BJ (cell line): Measurements from ENCODE around the gene LMCD1. TPM values are rescaled to one million over a fixed set of nuclear protein-coding genes. Genes with fewer than 3 reads are reported as not detected.

Source experiments
- CTCF ChIA-PET: fragments of 350-600 bp; formaldehyde crosslinking; extraction: SDS; loops from one replicate; lab custom pipeline; 2021; ENCODE audit warnings: antibody characterized with exemption, inconsistent platforms; lab: Yijun Ruan, JAX
- POLR2A ChIA-PET: fragments of 300-600 bp; sonication (Branson Sonifier 250); formaldehyde crosslinking; extraction: SDS; loops from one replicate; lab custom pipeline; 2021; ENCODE audit warnings: antibody characterized with exemption; lab: Charles Lee
- DNase-seq: peaks from one replicate; pipeline ENCODE4 v3.0.0-alpha.2; 2011; ENCODE audit warnings: low read depth
- H3K27me3 ChIP-seq: 2 replicates; pipeline ENCODE4 v1.6.0; 2011; ENCODE audit warnings: low read length; ENCODE audit not compliant: control insufficient read depth, insufficient read depth
- H3K36me3 ChIP-seq: 2 replicates; pipeline ENCODE4 v1.5.1; 2011; ENCODE audit warnings: low read length; ENCODE audit not compliant: control insufficient read depth, insufficient read depth
- H3K4me3 ChIP-seq: 2 replicates; pipeline ENCODE4 v1.5.1; 2011; ENCODE audit warnings: low read depth, mild to moderate bottlenecking, control low read depth, low read length
- CTCF ChIP-seq: IDR thresholded peaks from 2 replicates; pipeline ENCODE4 v1.5.1; 2011; ENCODE audit warnings: low read depth, mild to moderate bottlenecking, control low read depth, inconsistent platforms, low read length, moderate library complexity; ENCODE audit not compliant: insufficient read depth
- polyA plus RNA-seq: library from polyadenylated mRNA; depleted of rRNA; stranded (reverse); fragments of >200 nt; gene quantifications from 2 replicates; pipeline ENCODE4 v1.2.3, GENCODE V29; 2011

The LMCD1 gene
- polyA plus RNA-seq, 1 experiment = 168 TPM

GRCh38 chr3:8485943-8486342 lies 15.7 kb upstream of the LMCD1 start:
- no peaks in the 10 kb centered on the region for H3K36me3 ChIP-seq
- DNase-seq = no peak
- no peak overlapping the region for H3K4me3 ChIP-seq
- CTCF ChIA-PET = interaction anchor here (1.6 to 1.7 kb wide), 2 partner anchors 15 to 29 kb away, joined by 4 to 6 read pairs; partner anchors contain the start of gene LMCD1
- no peaks in the 10 kb centered on the region for H3K27me3 ChIP-seq
- no peak for TF ChIP-seq CTCF
- POLR2A ChIA-PET = no interaction called here

- H3K36me3 ChIP-seq = no peaks in the 10 kb centered on the region
- ChIA-PET POLR2A (no interaction called here), CTCF (interaction anchor here (0.6 to 1.7 kb wide), 3 partner anchors 15 to 402 kb away, joined by 3 to 6 read pairs (median 4); partner anchors contain the start of gene LMCD1)
- no peak overlapping the region for H3K4me3 ChIP-seq
- no peaks in the 10 kb centered on the region for H3K27me3 ChIP-seq
- TF ChIP-seq CTCF = no peak
- DNase-seq = no peak
Measured at GRCh38 chr3:8486434-8486833, 15.2 kb upstream of the LMCD1 start.

GRCh38 chr3:8486936-8487335 lies 14.7 kb upstream of the LMCD1 start:
- Histone ChIP-seq H3K36me3 (no peaks in the 10 kb centered on the region), H3K27me3 (no peaks in the 10 kb centered on the region), H3K4me3 (no peak overlapping the region)
- DNase-seq = no peak
- no peak for TF ChIP-seq CTCF
- POLR2A ChIA-PET = no interaction called here
- CTCF ChIA-PET = interaction anchor here (0.6 kb wide), 1 partner anchor 401 kb away, joined by 3 read pairs; no protein-coding TSS in a partner anchor

- POLR2A ChIA-PET = interaction anchor here (0.5 to 2.2 kb wide), 3 partner anchors 13 to 400 kb away, joined by 3 to 13 read pairs (median 7); partner anchors contain the start of gene LMCD1
- no peak for TF ChIP-seq CTCF
- DNase-seq = no peak
- H3K36me3 ChIP-seq = no peaks in the 10 kb centered on the region
- H3K4me3 ChIP-seq = no peak overlapping the region
- no peaks in the 10 kb centered on the region for H3K27me3 ChIP-seq
- CTCF ChIA-PET = interaction anchor here (1.0 to 1.6 kb wide), 4 partner anchors 10 to 38 kb away, joined by 3 to 4 read pairs (median 3); no protein-coding TSS in a partner anchor
Measured at GRCh38 chr3:8488411-8488810, 13.2 kb upstream of the LMCD1 start.

GRCh38 chr3:8488877-8489276 lies 12.7 kb upstream of the LMCD1 start:
- CTCF ChIA-PET = interaction anchor here (1.0 to 1.6 kb wide), 3 partner anchors 10 to 19 kb away, joined by 3 to 4 read pairs (median 3); no protein-coding TSS in a partner anchor
- H3K4me3 ChIP-seq = no peak overlapping the region
- H3K27me3 ChIP-seq = no peaks in the 10 kb centered on the region
- POLR2A ChIA-PET = interaction anchor here (0.5 to 2.2 kb wide), 3 partner anchors 12 to 400 kb away, joined by 3 to 13 read pairs (median 7); partner anchors contain the start of gene LMCD1
- TF ChIP-seq CTCF = no peak
- DNase-seq = no peak
- H3K36me3 ChIP-seq = no peaks in the 10 kb centered on the region
